Bone marrow (tissue), 2 donors: ENCODE results near the gene FAM200A.
A peak's percentile ranks its signal among the peaks of the same experiment; 100 is the strongest.
"Not testable (repeated sequence)": the region's sequence is repeated elsewhere in the genome, so short reads cannot be mapped to it uniquely, and the experiment has no call there.

Source experiments
- DNase-seq, 2 donors: peaks; one replicate each; lab custom pipeline; 2025; lab: John Stamatoyannopoulos, UW

FAM200A gene

DNA sequence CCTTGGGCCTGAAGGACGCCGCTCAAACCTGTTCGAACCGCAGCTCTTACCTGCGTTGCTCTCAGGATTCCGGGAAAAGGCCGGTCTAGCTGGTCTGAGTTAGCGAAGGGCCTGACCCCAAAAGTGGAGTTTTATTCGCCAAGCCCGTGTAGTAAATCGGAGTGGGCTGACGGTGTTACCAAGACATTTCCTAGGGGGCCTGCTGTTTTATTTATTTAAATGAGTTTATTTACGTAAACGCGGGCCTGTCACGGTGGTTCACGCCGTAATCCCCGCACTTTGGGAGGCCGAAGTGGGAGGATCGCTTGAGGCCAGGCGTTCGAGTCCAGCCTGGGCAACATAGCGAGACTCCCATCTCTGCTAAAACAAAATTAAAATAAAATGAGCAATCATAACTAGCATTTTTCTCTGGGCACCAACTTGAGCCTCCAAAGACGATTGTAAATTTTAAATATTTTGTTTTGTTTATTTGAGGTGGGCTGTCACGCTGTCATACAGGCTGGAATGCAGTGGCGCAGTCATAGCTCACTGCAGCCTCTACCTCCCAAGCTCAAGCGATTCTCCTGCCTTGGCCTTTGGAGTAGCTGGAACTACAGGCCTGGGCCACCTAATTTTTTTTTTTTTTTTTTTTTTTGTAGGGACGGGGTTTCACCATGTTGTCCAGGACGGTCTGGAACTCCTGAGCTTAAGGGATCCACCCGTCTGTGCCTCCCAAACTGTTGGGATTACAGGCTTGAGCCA lies 7.4 kb upstream of the FAM200A start:
- DNase-seq, result no peak

DNA sequence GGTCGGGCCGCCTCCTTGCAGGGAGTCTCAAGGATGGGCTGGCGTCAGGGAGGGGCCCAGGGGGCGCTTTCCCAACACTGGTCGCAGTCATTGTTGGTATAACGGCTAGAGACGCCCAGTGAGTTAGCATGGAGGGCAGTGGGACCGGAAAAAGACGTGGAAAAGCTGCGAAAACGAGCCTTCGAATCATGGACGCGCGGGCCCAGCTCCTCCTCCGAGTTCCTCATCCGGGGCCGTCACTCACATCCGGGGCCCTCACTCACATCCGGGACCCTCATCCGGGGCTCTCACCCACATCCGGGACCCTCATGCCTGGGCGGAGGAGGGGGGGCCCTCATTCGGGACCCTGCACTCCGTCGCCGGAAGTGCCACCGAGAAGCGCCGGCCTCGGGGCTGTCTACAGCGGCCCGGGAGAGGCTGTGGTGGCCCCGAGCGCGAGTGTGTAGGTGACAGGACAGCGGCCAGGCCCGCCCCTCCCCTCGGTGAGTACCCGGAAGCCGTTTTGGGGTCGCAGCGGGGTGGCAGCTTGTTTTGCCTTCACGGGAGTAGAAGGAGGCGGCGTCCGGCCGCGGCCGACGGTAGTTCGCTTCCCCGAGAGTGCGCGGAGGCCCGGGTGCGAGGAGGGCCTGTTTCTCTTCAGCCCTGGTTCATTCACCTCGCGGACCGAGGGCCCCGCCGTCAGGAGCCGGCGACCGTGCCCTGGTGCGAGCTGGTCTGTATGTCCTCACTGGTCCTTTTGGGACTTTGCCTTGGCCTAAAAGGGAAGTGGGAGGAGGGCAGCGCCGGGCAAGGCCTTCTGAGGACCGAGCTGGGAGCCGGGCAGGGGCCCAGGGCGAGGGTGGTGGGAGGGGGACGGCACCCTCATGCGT lies 6.6 kb upstream of the FAM200A start, which contains the start of gene ZNF655:
Gene ZNF655, plus strand, starts transcription at position 337 of the 869 bp plus-strand sequence. CDS start 1,918 bp downstream, outside the sequence.
- peak; percentile 48 to 96 for DNase-seq

GRCh38 chr7:99557940-99558305 lies 6.0 kb upstream of the FAM200A start:
- DNase-seq, result peak in 1 of 2 donors; percentile 44

DNA sequence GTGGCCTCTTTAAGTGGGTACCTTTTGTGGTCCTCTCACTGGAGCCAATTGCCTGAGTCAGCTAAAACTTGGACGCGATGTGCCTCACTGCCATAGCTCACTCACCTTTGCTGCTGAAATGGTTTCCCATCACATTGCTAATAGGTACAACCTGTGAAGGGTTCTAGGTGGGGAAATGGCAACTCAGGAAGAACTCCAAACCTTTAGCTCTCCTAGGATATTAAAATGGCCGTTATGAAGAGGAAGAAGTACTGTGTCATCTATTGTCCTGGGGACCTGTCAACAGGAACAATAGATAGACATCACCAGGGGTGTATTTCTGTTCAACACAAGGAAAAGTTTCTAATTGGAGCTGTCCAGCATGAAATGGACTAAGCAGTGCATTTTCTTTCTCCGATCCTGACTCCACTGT lies 5.3 kb upstream of the FAM200A start:
- no peak for DNase-seq

DNA sequence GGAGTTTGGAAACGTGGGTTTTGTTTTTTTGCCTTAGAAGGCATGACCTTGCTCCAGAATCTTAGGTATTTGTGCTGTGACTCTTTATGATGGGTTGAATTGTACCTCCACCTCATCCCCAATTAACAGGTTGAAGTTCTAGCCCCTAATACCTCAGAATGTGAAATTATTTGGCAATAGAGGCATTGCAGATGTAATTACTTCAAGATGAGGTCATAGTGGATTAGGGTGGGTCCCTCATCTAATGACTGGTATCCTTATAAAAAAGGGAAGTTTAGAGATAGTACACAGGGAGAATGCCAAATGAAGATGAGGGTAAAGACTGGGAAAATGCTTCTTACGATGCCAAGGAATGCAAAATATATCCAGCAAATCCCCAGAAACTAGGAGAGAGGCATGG lies 3.0 kb upstream of the FAM200A start:
- no peak for DNase-seq

- DNase-seq, result no peak
Measured at GRCh38 chr7:99553039-99553438, 1.1 kb upstream of the FAM200A start.

DNA sequence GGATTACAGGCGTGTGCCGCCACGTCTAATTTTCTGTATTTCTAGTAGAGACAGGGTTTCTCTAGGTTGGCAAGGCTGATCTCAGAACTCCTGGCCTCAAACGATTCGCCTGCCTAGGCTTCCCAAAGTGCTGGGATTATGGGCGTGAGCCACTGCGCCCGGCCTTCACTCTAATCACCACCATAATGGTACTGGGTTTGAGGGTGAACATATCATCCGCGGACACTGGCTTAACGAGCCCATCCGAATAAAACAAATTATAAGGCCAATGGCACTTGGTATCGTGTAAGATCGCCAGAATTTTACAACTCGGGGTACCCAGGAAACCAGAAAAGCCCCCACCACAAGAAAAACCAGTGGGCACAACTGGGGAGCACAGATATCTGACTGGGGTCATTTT lies 580 bp downstream of the FAM200A start:
- DNase-seq, result no peak

DNA sequence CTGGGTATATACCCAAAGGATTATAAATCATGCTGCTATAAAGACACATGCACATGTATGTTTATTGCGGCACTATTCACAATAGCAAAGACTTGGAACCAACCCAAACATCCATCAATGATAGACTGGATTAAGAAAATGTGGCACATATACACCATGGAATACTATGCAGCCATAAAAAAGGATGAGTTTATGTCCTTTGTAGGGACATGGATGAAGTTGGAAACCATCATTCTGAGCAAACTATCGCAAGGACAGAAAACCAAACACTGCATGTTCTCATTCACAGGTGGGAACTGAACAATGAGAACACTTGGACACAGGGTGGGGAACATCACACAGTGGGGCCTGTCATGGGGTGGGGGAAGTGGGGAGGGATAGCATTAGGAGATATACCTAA lies 2.4 kb downstream of the FAM200A start:
- DNase-seq, result not testable (repeated sequence)

GRCh38 chr7:99545308-99545707 lies 6.6 kb downstream of the FAM200A start:
- DNase-seq, result not testable (repeated sequence)

GRCh38 chr7:99543916-99544315 lies 8.0 kb downstream of the FAM200A start:
- DNase-seq, result no peak

DNA sequence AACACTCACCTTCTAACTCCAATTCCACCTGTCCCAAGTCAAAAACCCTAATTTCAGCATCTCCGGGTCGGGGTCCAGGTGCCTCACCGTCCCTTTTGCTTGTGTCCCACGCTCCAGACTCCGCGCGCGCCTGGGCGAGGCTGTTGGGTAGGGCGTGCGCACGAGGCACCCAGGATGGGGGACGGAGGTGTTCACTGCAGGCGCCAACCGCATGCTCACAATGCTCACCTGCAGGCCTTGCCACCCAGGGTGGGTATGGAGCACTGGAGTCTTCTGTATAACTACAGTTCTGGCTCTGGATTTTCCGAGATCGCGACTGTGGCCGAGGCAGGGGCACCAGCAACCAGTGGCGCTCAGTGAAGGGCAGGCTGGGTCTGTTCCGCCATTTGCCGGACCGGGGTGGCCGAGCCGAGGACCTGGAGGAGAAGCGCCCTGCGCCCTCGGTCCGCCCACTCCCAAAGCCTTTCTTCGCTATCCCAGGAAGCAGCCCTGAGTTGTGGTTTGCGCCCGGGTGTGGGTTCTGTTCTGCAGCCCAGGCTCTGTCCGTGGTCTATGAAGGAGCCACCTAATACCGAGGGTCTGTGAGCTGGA lies 8.7 kb downstream of the FAM200A start:
- no peak for DNase-seq

GRCh38 chr7:99541212-99541611 lies 10.7 kb downstream of the FAM200A start:
- no peak for DNase-seq

- DNase-seq, result no peak
Measured at GRCh38 chr7:99540542-99540941, 11.4 kb downstream of the FAM200A start.

- DNase-seq, result no peak
Measured at GRCh38 chr7:99539213-99539811, 12.6 kb downstream of the FAM200A start.

DNA sequence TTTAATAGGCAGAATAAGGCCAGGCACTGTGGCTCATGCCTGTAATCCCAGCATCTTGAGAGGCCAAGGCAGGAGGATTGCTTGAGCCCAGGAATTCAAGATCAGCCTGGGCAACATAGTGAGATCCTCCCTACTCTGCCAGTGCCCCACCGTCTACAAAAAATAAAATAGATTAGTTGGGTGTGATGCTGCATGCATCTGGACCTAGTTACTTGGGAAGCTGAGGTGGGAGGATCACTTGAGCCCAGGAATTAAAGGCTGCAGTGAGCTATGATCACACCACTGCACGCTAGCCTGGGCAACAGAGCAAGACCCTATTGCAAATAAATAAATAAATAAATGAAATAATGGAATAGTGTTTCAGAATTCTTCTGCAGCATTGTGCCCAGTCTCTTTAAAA lies 16.2 kb downstream of the FAM200A start:
- no peak for DNase-seq

GRCh38 chr7:99531354-99531765 lies 20.6 kb downstream of the FAM200A start:
- no peak for DNase-seq

- DNase-seq, result peak in 1 of 2 donors; percentile 9
Measured at GRCh38 chr7:99525713-99526440, 26.0 kb downstream of the FAM200A start.

- DNase-seq, result no peak
Measured at GRCh38 chr7:99521399-99521798, 30.5 kb downstream of the FAM200A start.

- no peak for DNase-seq
Measured at GRCh38 chr7:99514050-99514449, 37.9 kb downstream of the FAM200A start.

- no peak for DNase-seq
Measured at GRCh38 chr7:99505324-99505662, 46.6 kb downstream of the FAM200A start.

DNA sequence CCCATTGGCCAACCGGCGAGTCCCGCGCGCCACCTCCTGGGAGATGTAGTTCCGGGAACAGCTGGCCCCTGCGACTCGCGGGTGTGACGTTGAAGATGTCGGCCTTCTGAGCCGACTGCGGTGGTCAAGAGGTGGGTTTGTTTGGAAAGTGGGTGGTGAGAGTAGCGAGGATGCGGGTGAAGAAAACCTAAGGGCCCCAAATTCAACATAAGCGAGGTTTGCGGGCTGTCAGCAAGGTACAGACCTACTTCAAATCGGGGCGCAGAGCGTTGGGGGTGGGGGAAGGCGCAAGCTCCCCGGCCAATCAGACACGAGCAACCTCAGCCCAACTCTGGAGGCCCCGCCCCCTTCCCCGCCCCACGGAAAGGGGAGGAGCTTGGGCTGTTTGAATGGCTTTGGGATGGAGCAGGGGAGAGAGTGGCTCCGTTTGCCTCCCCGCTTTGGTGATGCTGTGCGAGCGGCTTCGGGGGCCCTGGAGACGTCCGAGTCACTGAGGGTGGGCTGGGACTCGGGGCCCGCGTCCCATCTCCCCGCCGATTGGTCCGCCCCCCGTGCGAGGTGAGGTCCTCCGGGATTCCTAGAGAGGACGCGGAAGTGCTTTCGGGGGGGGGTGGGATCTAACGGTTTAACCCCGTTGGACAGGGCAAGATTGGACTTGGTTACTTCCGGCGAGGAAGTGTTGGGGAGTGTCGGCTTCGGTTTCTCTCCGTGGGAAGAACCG lies 47.2 kb downstream of the FAM200A start, which contains the start of gene ZKSCAN5:
Gene ZKSCAN5, plus strand, starts transcription at position 60 of the 721 bp plus-strand sequence. CDS start 1,383 bp downstream, outside the sequence.
- peak; percentile 96 to 100 for DNase-seq
